Stomach (tissue), 4 donors: ENCODE data around the gene NETO2.

Source experiments
- EP300 ChIP-seq: sonication (generic); formaldehyde crosslinking; IDR thresholded peaks from one replicate; pipeline ENCODE4 v1.6.1; 2017; ENCODE audit warnings: antibody characterized with exemption
- TF ChIP-seq, protein P1 (sequence below), 7 experiments: fragments of 450-650 bp in 4 of 7; fragments of 200-600 bp in 3 of 7; sonication (generic) in 3 of 7; IDR thresholded peaks; one replicate each; pipeline ENCODE4 v1.5.1; 2016 to 2019; ENCODE audit warnings: antibody characterized with exemption in 7 of 7, control low read depth in 2 of 7, mild to moderate bottlenecking in 1 of 7

DNA sequence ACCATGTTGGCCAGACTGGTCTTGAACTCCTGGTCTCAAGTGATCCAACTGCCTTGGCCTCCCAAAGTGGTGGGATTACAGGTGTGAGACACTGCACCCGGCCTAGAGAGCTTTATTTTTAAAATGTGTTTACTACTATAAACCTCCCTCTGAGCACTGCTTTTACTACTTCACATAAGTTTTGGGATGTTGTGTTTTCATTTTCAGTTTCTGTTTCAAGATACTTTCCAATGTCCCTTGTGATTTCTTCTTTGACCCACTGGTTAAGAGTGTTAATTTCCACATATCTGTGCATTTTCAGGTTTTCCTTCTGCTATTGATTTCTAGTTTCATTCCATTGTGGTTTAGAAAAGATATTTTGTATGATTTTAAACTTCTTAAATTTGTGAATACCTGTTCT lies 74.4 kb downstream of the NETO2 start:
- TF ChIP-seq, protein P1, sequence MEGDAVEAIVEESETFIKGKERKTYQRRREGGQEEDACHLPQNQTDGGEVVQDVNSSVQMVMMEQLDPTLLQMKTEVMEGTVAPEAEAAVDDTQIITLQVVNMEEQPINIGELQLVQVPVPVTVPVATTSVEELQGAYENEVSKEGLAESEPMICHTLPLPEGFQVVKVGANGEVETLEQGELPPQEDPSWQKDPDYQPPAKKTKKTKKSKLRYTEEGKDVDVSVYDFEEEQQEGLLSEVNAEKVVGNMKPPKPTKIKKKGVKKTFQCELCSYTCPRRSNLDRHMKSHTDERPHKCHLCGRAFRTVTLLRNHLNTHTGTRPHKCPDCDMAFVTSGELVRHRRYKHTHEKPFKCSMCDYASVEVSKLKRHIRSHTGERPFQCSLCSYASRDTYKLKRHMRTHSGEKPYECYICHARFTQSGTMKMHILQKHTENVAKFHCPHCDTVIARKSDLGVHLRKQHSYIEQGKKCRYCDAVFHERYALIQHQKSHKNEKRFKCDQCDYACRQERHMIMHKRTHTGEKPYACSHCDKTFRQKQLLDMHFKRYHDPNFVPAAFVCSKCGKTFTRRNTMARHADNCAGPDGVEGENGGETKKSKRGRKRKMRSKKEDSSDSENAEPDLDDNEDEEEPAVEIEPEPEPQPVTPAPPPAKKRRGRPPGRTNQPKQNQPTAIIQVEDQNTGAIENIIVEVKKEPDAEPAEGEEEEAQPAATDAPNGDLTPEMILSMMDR (IDR thresholded peaks at IDR 0.05), result no peak
- no peak for TF ChIP-seq EP300
